ENCODE results near the gene MPPE1. TPM values are rescaled to one million over a fixed set of nuclear protein-coding genes. Genes with fewer than 3 reads are reported as not detected.

MPPE1 gene
- total RNA-seq, 1 experiment from 2014 or later, result 17.9 TPM

DNA sequence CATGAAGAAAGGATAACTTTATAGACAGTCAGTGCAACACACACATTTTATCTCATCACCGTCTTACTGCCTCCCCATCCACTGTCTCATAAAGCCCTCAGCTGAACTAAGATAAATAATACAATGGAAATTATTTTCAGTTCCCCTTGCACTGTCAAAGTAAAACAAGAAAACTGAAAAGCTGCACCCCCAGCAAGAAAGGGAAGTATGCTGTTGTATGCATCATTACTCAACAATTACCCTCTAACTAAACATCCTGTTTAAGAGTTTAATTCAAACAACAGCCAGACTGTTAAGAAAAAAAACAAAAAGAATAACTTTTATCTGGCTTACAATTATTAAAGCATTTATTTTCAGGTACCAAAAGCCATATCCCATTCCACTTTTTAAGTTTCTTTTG is 25.0 kb downstream of the MPPE1 start:
- Histone ChIP-seq H2AFZ (ENCODE audit: low read length) (no peak overlapping the region), H3K4me3 (ENCODE audit: low read length) (no peak overlapping the region), H4K20me1 (ENCODE audit: low read length) (no peaks in the 10 kb centered on the region), H3K27ac (ENCODE audit: low read length) (peak overlapping the region; percentile 10; the same call in 1 of the 2 replicates), H3K9me2 (replicated peaks; ENCODE audit: low read length) (no peaks in the 10 kb centered on the region), H3K9me3 (ENCODE audit: low read length) (no peaks in the 10 kb centered on the region), H3K36me3 (ENCODE audit: low read depth, low read length) (peaks cover 10% of the 10 kb centered on the region; the same call in 1 of the 2 replicates), H3K4me2 (ENCODE audit: low read length) (peak overlapping the region; percentile 49; the same call in 1 of the 2 replicates), H3K4me1 (ENCODE audit: insufficient read depth, low read length) (peaks cover 33% of the 10 kb centered on the region), H3K27me3 (ENCODE audit: low read length) (no peaks in the 10 kb centered on the region), H3F3A (ENCODE audit: low read length, unreplicated experiment) (no peaks in the 10 kb centered on the region), H3K9ac (ENCODE audit: low read length) (no peak overlapping the region), H3K79me2 (ENCODE audit: low read length) (no peaks in the 10 kb centered on the region)
- intact Hi-C loops (cut with micrococcal nuclease), result no loop called here
- DNase-seq (peak; percentile 50), ATAC-seq (peak; percentile 62)
- ChIA-PET POLR2A (ENCODE audit: unreplicated experiment) (no interaction called here), CTCF (no interaction called here)
- TF ChIP-seq, protein P1, sequence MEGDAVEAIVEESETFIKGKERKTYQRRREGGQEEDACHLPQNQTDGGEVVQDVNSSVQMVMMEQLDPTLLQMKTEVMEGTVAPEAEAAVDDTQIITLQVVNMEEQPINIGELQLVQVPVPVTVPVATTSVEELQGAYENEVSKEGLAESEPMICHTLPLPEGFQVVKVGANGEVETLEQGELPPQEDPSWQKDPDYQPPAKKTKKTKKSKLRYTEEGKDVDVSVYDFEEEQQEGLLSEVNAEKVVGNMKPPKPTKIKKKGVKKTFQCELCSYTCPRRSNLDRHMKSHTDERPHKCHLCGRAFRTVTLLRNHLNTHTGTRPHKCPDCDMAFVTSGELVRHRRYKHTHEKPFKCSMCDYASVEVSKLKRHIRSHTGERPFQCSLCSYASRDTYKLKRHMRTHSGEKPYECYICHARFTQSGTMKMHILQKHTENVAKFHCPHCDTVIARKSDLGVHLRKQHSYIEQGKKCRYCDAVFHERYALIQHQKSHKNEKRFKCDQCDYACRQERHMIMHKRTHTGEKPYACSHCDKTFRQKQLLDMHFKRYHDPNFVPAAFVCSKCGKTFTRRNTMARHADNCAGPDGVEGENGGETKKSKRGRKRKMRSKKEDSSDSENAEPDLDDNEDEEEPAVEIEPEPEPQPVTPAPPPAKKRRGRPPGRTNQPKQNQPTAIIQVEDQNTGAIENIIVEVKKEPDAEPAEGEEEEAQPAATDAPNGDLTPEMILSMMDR (conservative IDR thresholded peaks at IDR 0.05; ENCODE audit: low read depth, low read length), result no peak
- TF ChIP-seq EZH2phosphoT487 (IDR thresholded peaks at IDR 0.05; ENCODE audit: borderline replicate concordance, low read length) (no peak), EZH2 (IDR thresholded peaks at IDR 0.05; ENCODE audit: low read length, unreplicated experiment) (no peak)
- no TSS peak for BruUV-seq (replicated peaks)

DNA sequence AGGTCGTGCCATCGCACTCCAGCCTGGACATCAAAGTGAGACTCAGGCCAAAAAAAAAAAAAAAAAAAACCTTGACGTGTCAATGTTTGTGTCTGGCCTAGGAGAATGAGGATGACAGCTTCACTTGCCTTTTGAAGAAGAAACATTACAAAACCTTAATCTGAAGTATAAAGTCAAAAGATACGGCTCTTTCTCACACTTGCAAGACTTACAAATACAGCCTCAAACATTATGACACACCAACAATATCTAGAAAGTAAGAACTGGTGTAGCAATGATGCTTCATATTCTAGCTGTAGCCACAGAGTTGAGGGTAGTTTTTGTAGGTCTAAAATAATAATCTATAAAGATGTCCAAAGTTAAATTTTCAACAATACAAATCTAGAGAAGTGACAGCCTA is 25.5 kb downstream of the MPPE1 start:
- Histone ChIP-seq H3K27me3 (ENCODE audit: low read length) (no peaks in the 10 kb centered on the region), H3K79me2 (ENCODE audit: low read length) (no peaks in the 10 kb centered on the region), H3F3A (ENCODE audit: low read length, unreplicated experiment) (no peaks in the 10 kb centered on the region), H3K4me2 (ENCODE audit: low read length) (peak overlapping the region; percentile 49; the same call in 1 of the 2 replicates), H3K27ac (ENCODE audit: low read length) (0 out of 2 replicates have a peak overlapping the region, but pooled peaks have one; percentile 10), H2AFZ (ENCODE audit: low read length) (no peak overlapping the region), H4K20me1 (ENCODE audit: low read length) (no peaks in the 10 kb centered on the region), H3K36me3 (ENCODE audit: low read depth, low read length) (peaks cover 10% of the 10 kb centered on the region; the same call in 1 of the 2 replicates), H3K9me2 (replicated peaks; ENCODE audit: low read length) (no peaks in the 10 kb centered on the region), H3K9ac (ENCODE audit: low read length) (no peak overlapping the region), H3K4me3 (ENCODE audit: low read length) (no peak overlapping the region), H3K4me1 (ENCODE audit: insufficient read depth, low read length) (peaks cover 28% of the 10 kb centered on the region), H3K9me3 (ENCODE audit: low read length) (no peaks in the 10 kb centered on the region)
- no TSS peak for BruUV-seq (replicated peaks)
- CTCF ChIA-PET, result no interaction called here
- intact Hi-C loops (cut with micrococcal nuclease), result no loop called here
- TF ChIP-seq EZH2 (IDR thresholded peaks at IDR 0.05; ENCODE audit: low read length, unreplicated experiment), result no peak
- no peak for DNase-seq
- ATAC-seq, result no peak
- POLR2A ChIA-PET (ENCODE audit: unreplicated experiment), result interaction anchor here (0.6 kb wide), 1 partner anchor 13 kb away, joined by 9 read pairs; no protein-coding TSS in a partner anchor

DNA sequence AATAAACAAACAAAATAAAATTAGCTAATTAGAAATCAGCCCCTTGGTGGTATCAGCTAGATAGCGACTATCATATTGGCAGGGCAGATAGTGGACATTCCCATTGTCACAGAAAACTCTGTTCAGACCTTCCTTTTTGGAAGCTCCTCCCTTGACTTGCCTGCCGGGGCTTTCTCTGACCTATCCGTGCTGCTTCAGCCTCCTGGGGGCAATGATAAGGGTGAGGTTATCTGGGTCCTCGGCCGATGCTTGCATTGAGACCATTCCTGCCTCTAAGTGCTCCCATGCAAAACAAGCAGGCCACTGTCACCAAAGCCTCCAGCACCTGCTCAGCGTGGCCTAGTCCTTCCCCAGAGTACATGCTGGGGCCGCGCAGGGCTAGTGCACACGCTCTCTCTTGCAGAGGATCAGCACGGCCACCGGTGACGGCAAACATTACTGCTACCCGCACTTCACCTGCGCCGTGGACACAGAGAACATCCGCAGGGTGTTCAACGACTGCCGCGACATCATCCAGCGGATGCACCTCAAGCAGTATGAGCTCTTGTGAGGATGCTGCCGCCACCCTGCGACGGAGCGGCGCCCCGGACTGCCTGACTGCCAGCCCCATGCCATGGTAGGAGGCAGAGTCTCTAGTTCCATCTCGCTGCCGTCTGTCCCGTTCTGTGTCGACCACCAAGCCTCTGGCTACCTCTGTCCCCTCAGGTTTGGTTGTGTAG is 27.4 kb downstream of the MPPE1 start:
- no TSS peak for BruUV-seq (replicated peaks)
- no peak overlapping the region for H3K4me2 ChIP-seq (ENCODE audit: low read length)
- CTCF ChIA-PET, result no interaction called here
- no peaks in the 10 kb centered on the region for H3K79me2 ChIP-seq (ENCODE audit: low read length)
- H3K4me3 ChIP-seq (ENCODE audit: low read length), result no peak overlapping the region
- H3K9ac ChIP-seq (ENCODE audit: low read length), result no peak overlapping the region
- ATAC-seq (no peak), DNase-seq (no peak)
- H3K4me1 ChIP-seq (ENCODE audit: insufficient read depth, low read length), result peaks cover 16% of the 10 kb centered on the region
- H3K27ac ChIP-seq (ENCODE audit: low read length), result no peak overlapping the region
- H3K9me2 ChIP-seq (replicated peaks; ENCODE audit: low read length), result no peaks in the 10 kb centered on the region
- no peaks in the 10 kb centered on the region for H4K20me1 ChIP-seq (ENCODE audit: low read length)
- POLR2A ChIA-PET (ENCODE audit: unreplicated experiment), result interaction anchor here (0.6 kb wide), 1 partner anchor 14 kb away, joined by 3 read pairs; no protein-coding TSS in a partner anchor
- H3F3A ChIP-seq (ENCODE audit: low read length, unreplicated experiment), result no peaks in the 10 kb centered on the region
- intact Hi-C loops (cut with micrococcal nuclease), result no loop called here
- H2AFZ ChIP-seq (ENCODE audit: low read length), result no peak overlapping the region
- TF ChIP-seq, protein P1 (conservative IDR thresholded peaks at IDR 0.05; ENCODE audit: low read depth, low read length), result no peak
- TF ChIP-seq EZH2 (IDR thresholded peaks at IDR 0.05; ENCODE audit: low read length, unreplicated experiment) (no peak), EZH2phosphoT487 (IDR thresholded peaks at IDR 0.05; ENCODE audit: borderline replicate concordance, low read length) (no peak)
- H3K36me3 ChIP-seq (ENCODE audit: low read depth, low read length), result peaks cover 10% of the 10 kb centered on the region; the same call in 1 of the 2 replicates
- no peaks in the 10 kb centered on the region for H3K27me3 ChIP-seq (ENCODE audit: low read length)
- H3K9me3 ChIP-seq (ENCODE audit: low read length), result no peaks in the 10 kb centered on the region

Data from PC-3 (cell line).